GM23338 (cell line): Measurements from ENCODE around the gene WASF2. TPM values are rescaled to one million over a fixed set of nuclear protein-coding genes. Genes with fewer than 3 reads are reported as not detected.

Experiments used
- ATAC-seq: fragments of 200-7000 bp; cut with Tn5 transposase; 3 replicates; pipeline ENCODE4 v1.9.1; 2020
- DNase-seq: peaks from one replicate; pipeline ENCODE4 v3.0.0-alpha.2; 2015; ENCODE audit warnings: low spot score
- H2AFZ ChIP-seq: fragments of 200-600 bp; sonication (generic); 2 replicates; pipeline ENCODE4 v1.8.0; 2016; ENCODE audit warnings: antibody characterized with exemption, mild to moderate bottlenecking, moderate library complexity
- H3F3A ChIP-seq: fragments of 200-600 bp; sonication (generic); replicated peaks from 2 replicates; pipeline ENCODE4 v1.8.0; 2017; ENCODE audit warnings: antibody characterized with exemption, mixed run types, low read depth
- H3K27ac ChIP-seq: fragments of 200-600 bp; sonication (generic); 2 replicates; pipeline ENCODE4 v1.6.1; 2016; ENCODE audit warnings: low read depth
- H3K27me3 ChIP-seq: fragments of 200-600 bp; sonication (generic); 2 replicates; pipeline ENCODE4 v1.8.0; 2016; ENCODE audit warnings: mild to moderate bottlenecking, mixed run types, moderate library complexity; ENCODE audit not compliant: insufficient read depth
- H3K36me3 ChIP-seq: fragments of 200-600 bp; sonication (generic); 2 replicates; pipeline ENCODE4 v1.8.0; 2016; ENCODE audit warnings: mild to moderate bottlenecking; ENCODE audit not compliant: insufficient read depth
- H3K4me1 ChIP-seq: fragments of 200-600 bp; sonication (generic); 2 replicates; pipeline ENCODE4 v1.8.0; 2016; ENCODE audit warnings: mild to moderate bottlenecking, moderate library complexity; ENCODE audit not compliant: insufficient read depth
- H3K4me2 ChIP-seq: fragments of 200-600 bp; sonication (generic); 2 replicates; pipeline ENCODE4 v1.7.1; 2017; ENCODE audit warnings: mixed run types
- H3K4me3 ChIP-seq: fragments of 200-600 bp; sonication (generic); 2 replicates; pipeline ENCODE4 v1.6.1; 2016; ENCODE audit warnings: mixed run types
- H3K79me2 ChIP-seq: fragments of 200-600 bp; sonication (generic); replicated peaks from 2 replicates; pipeline ENCODE4 v1.8.0; 2017; ENCODE audit warnings: mild to moderate bottlenecking; ENCODE audit not compliant: insufficient read depth
- H3K9me2 ChIP-seq: fragments of 200-600 bp; sonication (generic); 2 replicates; pipeline ENCODE4 v1.8.0; 2017; ENCODE audit not compliant: insufficient read depth
- H4K20me1 ChIP-seq: fragments of 200-600 bp; sonication (generic); replicated peaks from 2 replicates; pipeline ENCODE4 v1.8.0; 2017; ENCODE audit warnings: mild to moderate bottlenecking; ENCODE audit not compliant: insufficient read depth
- H3K27ac Mint-ChIP-seq: 2 replicates; pipeline ENCODE4 v1.8.0; 2020; ENCODE audit warnings: inconsistent platforms, mild to moderate bottlenecking, moderate library complexity, mixed read lengths
- H3K27me3 Mint-ChIP-seq: 3 replicates; pipeline ENCODE4 v1.8.0; 2022; ENCODE audit warnings: low read depth, mild to moderate bottlenecking, moderate library complexity, mixed read lengths, inconsistent platforms; ENCODE audit not compliant: insufficient read depth, poor library complexity
- H3K36me3 Mint-ChIP-seq: 3 replicates; pipeline ENCODE4 v1.8.0; 2021; ENCODE audit warnings: low read depth, mild to moderate bottlenecking, inconsistent platforms, moderate library complexity, mixed read lengths
- H3K4me1 Mint-ChIP-seq: 3 replicates; pipeline ENCODE4 v1.8.0; 2020; ENCODE audit warnings: mild to moderate bottlenecking, inconsistent platforms, mixed read lengths
- H3K4me3 Mint-ChIP-seq: 3 replicates; pipeline ENCODE4 v1.8.0; 2021; ENCODE audit warnings: moderate library complexity, mild to moderate bottlenecking, inconsistent platforms, mixed read lengths
- H3K9me3 Mint-ChIP-seq: 3 replicates; pipeline ENCODE4 v1.8.0; 2020; ENCODE audit warnings: moderate library complexity, mild to moderate bottlenecking, inconsistent platforms, mixed read lengths
- CREB1 ChIP-seq: fragments of 250-450 bp; sonication (Bioruptor Pico); IDR thresholded peaks from 2 replicates; pipeline ENCODE4 v1.5.0; 2020; ENCODE audit warnings: low read depth, mild to moderate bottlenecking, moderate library complexity
- ETS1 ChIP-seq: IDR thresholded peaks from 2 replicates; pipeline ENCODE4 v1.6.1; 2016; ENCODE audit warnings: antibody characterized with exemption
- EZH2 ChIP-seq: fragments of 200-600 bp; sonication (generic); IDR thresholded peaks from one replicate; pipeline ENCODE4 v1.8.0; 2017; ENCODE audit warnings: antibody characterized with exemption, mild to moderate bottlenecking, low read depth; ENCODE audit not compliant: unreplicated experiment
- REST ChIP-seq: IDR thresholded peaks from one replicate; pipeline ENCODE4 v1.6.1; 2018; ENCODE audit warnings: antibody characterized with exemption; ENCODE audit not compliant: unreplicated experiment
- polyA plus RNA-seq: library from polyadenylated mRNA; unstranded; fragments of >200 nt; fragmentation: Nextera tagmentation; extraction: Ambion mirVana; gene quantifications from 2 replicates; pipeline ENCODE4 v1.2.1, GENCODE V29; 2016
- total RNA-seq: library from RNA; depleted of rRNA; stranded (reverse); fragments of >200 nt; shearing (Covaris generic); gene quantifications from 2 replicates; pipeline ENCODE4 v1.2.3, GENCODE V29; 2014

The WASF2 gene
- total and polyA plus RNA-seq, 2 experiments from 2014 or later: 40.9 to 95.6 TPM

GRCh38 chr1:27518808-27519207 lies 28.8 kb upstream of the WASF2 start:
- Histone ChIP-seq H3K27me3 (no peaks in the 10 kb centered on the region), H3K79me2 (no peaks in the 10 kb centered on the region), H3F3A (peaks cover 4% of the 10 kb centered on the region; the same call in 1 of the 2 replicates), H3K27ac (no peak overlapping the region), H2AFZ (no peak overlapping the region), H3K4me3 (no peak overlapping the region), H3K4me1 (peaks cover 21% of the 10 kb centered on the region), H3K4me2 (no peak overlapping the region; the same call in 1 of the 2 replicates), H3K36me3 (no peaks in the 10 kb centered on the region), H4K20me1 (no peaks in the 10 kb centered on the region), H3K9me2 (no peaks in the 10 kb centered on the region)
- no peak for TF ChIP-seq REST
- no peak for TF ChIP-seq CREB1 (CRISPR knock-in tag)
- TF ChIP-seq EZH2: no peak
- Mint-ChIP-seq H3K4me3 (no peak overlapping the region; the same call in 2 of the 3 replicates), H3K4me1 (peaks cover 50% of the 10 kb centered on the region), H3K36me3 (no peaks in the 10 kb centered on the region), H3K27ac (no peak overlapping the region), H3K9me3 (no peaks in the 10 kb centered on the region), H3K27me3 (peaks cover 10% of the 10 kb centered on the region)
- ATAC-seq (no peak), DNase-seq (no peak)

GRCh38 chr1:27517907-27518718 lies 28.1 kb upstream of the WASF2 start:
- H3K4me2 ChIP-seq: no peak overlapping the region
- peak; percentile 46 for ATAC-seq
- no peak overlapping the region; the same call in 2 of the 3 replicates for H3K4me3 Mint-ChIP-seq

More at GRCh38 chr1:27517907-27518718, 28.1 kb upstream of the WASF2 start:
- Histone ChIP-seq H3K9me2 (no peaks in the 10 kb centered on the region), H2AFZ (peak overlapping the region; percentile 83), H3K79me2 (no peaks in the 10 kb centered on the region), H3K4me1 (peaks cover 14% of the 10 kb centered on the region), H3K36me3 (no peaks in the 10 kb centered on the region), H4K20me1 (no peaks in the 10 kb centered on the region), H3K4me3 (no peak overlapping the region), H3K27me3 (no peaks in the 10 kb centered on the region), H3F3A (no peaks in the 10 kb centered on the region; the same call in 1 of the 2 replicates), H3K27ac (no peak overlapping the region)
- DNase-seq: no peak
- Mint-ChIP-seq H3K4me1 (peaks cover 48% of the 10 kb centered on the region), H3K36me3 (no peaks in the 10 kb centered on the region), H3K9me3 (no peaks in the 10 kb centered on the region), H3K27ac (peak overlapping the region; percentile 17), H3K27me3 (peaks cover 11% of the 10 kb centered on the region)
- TF ChIP-seq ETS1: no peak
- no peak for TF ChIP-seq EZH2
- TF ChIP-seq CREB1 (CRISPR knock-in tag): no peak
